A549 (cell line): ENCODE measurements around the gene PREX1. TPM values are rescaled to one million over a fixed set of nuclear protein-coding genes. Genes with fewer than 3 reads are reported as not detected.
"Not testable (repeated sequence)": the region's sequence is repeated elsewhere in the genome, so short reads cannot be mapped to it uniquely, and the experiment has no call there.

Source experiments
- ATAC-seq, 2 experiments: fragments of 200-7000 bp in 1 of 2; fragments of >200 bp in 1 of 2; cut with Nextera tagmentation in 1 of 2; cut with Tn5 transposase in 1 of 2; 3 replicates each; pipeline versions ENCODE4 v1.8.0 to v1.9.1; 2018 to 2020; ENCODE audit warnings: mild to moderate bottlenecking in 1 of 2, moderate library complexity in 1 of 2
- CTCF ChIA-PET: fragments of 300-600 bp; sonication (Branson Sonifier 250); formaldehyde crosslinking; extraction: SDS; loops from one replicate; lab custom pipeline; 2021; ENCODE audit warnings: antibody characterized with exemption, inconsistent platforms; lab: Yijun Ruan, JAX
- POLR2A ChIA-PET: fragments of 350-600 bp; formaldehyde crosslinking; extraction: SDS; loops from one replicate; lab custom pipeline; 2021; ENCODE audit warnings: antibody characterized with exemption, inconsistent platforms; lab: Yijun Ruan, JAX
- DNase-seq, 2 experiments: peaks; one replicate each; pipeline versions ENCODE4 v3.0.0 to v3.0.0-alpha.2; 2011 to 2016; ENCODE audit warnings: low read depth in 1 of 2, low spot score in 1 of 2
- FAIRE-seq: peaks from 2 replicates; lab custom pipeline; 2011; peaks lifted over from hg19 to GRCh38; lab: Jason Lieb, UNC
- H3K27ac ChIP-seq, 2 experiments: fragments of >200 bp; sonication (Bioruptor Twin); formaldehyde crosslinking; 3 replicates each; pipeline ENCODE4 v1.5.1; 2016 to 2017
- H3K4me1 ChIP-seq: fragments of >200 bp; sonication (Bioruptor Twin); formaldehyde crosslinking; 3 replicates; pipeline ENCODE4 v1.6.1; 2016
- H3K4me2 ChIP-seq: fragments of >200 bp; sonication (Bioruptor Twin); formaldehyde crosslinking; 3 replicates; pipeline ENCODE4 v1.6.1; 2016
- H3K4me3 ChIP-seq: fragments of >200 bp; sonication (Bioruptor Twin); formaldehyde crosslinking; 3 replicates; pipeline ENCODE4 v1.5.1; 2016
- H3K9me3 ChIP-seq: fragments of >200 bp; sonication (Bioruptor Twin); formaldehyde crosslinking; 3 replicates; pipeline ENCODE4 v1.6.1; 2016
- ATOH8 ChIP-seq: fragments of 250-450 bp; sonication (Bioruptor Pico); IDR thresholded peaks from 2 replicates; pipeline ENCODE4 v1.5.0; 2020; ENCODE audit warnings: low read depth, mild to moderate bottlenecking, moderate library complexity
- BCL3 ChIP-seq: fragments of >200 bp; sonication (Bioruptor Twin); formaldehyde crosslinking; IDR thresholded peaks from 3 replicates; pipeline ENCODE4 v1.6.1; 2016
- CEBPB ChIP-seq, 2 experiments: fragments of >200 bp in 1 of 2; sonication (Bioruptor Twin) in 1 of 2; formaldehyde crosslinking in 1 of 2; IDR thresholded peaks; 2 replicates each; pipeline ENCODE4 v1.6.1; 2012 to 2016
- CHD2 ChIP-seq: fragments of 150-350 bp; IDR thresholded peaks from 2 replicates; pipeline ENCODE4 v1.6.1; 2014; ENCODE audit warnings: low read length; ENCODE audit not compliant: partially characterized antibody
- FOSB ChIP-seq: fragments of 250-450 bp; sonication (Bioruptor Pico); IDR thresholded peaks from 2 replicates; pipeline ENCODE4 v1.5.0; 2020; ENCODE audit warnings: mild to moderate bottlenecking, moderate library complexity
- FOSL2 ChIP-seq, 2 experiments: fragments of 450-650 bp in 1 of 2; fragments of >200 bp in 1 of 2; sonication (Bioruptor Twin) in 1 of 2; formaldehyde crosslinking; IDR thresholded peaks; 2 replicates each; pipeline versions ENCODE4 v1.5.0 to v1.6.1; 2016 to 2020; ENCODE audit warnings: mild to moderate bottlenecking in 1 of 2, moderate library complexity in 1 of 2
- FOXS1 ChIP-seq: fragments of 250-450 bp; sonication (Bioruptor Pico); IDR thresholded peaks from 2 replicates; pipeline ENCODE4 v1.5.0; 2020; ENCODE audit warnings: mild to moderate bottlenecking, moderate library complexity
- HDAC2 ChIP-seq: fragments of 200-600 bp; sonication (generic); IDR thresholded peaks from 2 replicates; pipeline ENCODE4 v1.6.1; 2016
- HES2 ChIP-seq: fragments of >200 bp; sonication (Bioruptor Twin); formaldehyde crosslinking; IDR thresholded peaks from 2 replicates; pipeline ENCODE4 v1.6.1; 2016
- HOXB5 ChIP-seq: fragments of 250-450 bp; sonication (Bioruptor Pico); IDR thresholded peaks from 2 replicates; pipeline ENCODE4 v1.5.0; 2020; ENCODE audit warnings: mild to moderate bottlenecking, moderate library complexity
- MAZ ChIP-seq: fragments of 150-350 bp; IDR thresholded peaks from 2 replicates; pipeline ENCODE4 v1.6.1; 2014; ENCODE audit warnings: antibody characterized with exemption, low read depth, low read length, borderline replicate concordance
- NFE2L2 ChIP-seq: fragments of 150-350 bp; conservative IDR thresholded peaks from 2 replicates; pipeline ENCODE4 v1.6.1; 2014; ENCODE audit warnings: low read length
- NR3C1 ChIP-seq: fragments of >200 bp; sonication (Bioruptor Twin); formaldehyde crosslinking; IDR thresholded peaks from 3 replicates; pipeline ENCODE4 v1.6.1; 2017
- POLR2A ChIP-seq: IDR thresholded peaks from 2 replicates; pipeline ENCODE4 v1.6.1; 2012; ENCODE audit warnings: mild to moderate bottlenecking, low read length
- RAD21 ChIP-seq, 2 experiments: fragments of >200 bp in 1 of 2; sonication (Bioruptor Twin) in 1 of 2; formaldehyde crosslinking in 1 of 2; IDR thresholded peaks in 1 of 2; conservative IDR thresholded peaks in 1 of 2; 2 replicates in 1 of 2; 3 replicates in 1 of 2; pipeline ENCODE4 v1.6.1; 2012 to 2018; ENCODE audit warnings: inconsistent platforms in 1 of 2
- RCOR1 ChIP-seq: fragments of 150-350 bp; IDR thresholded peaks from 2 replicates; pipeline ENCODE4 v1.6.1; 2014; ENCODE audit warnings: antibody characterized with exemption, low read length, low read depth
- SREBF2 ChIP-seq: fragments of 450-650 bp; IDR thresholded peaks from 2 replicates; pipeline ENCODE4 v1.6.1; 2014; ENCODE audit warnings: mild to moderate bottlenecking, moderate library complexity
- USF2 ChIP-seq: fragments of 450-650 bp; IDR thresholded peaks from 2 replicates; pipeline ENCODE4 v1.6.1; 2014; ENCODE audit warnings: antibody characterized with exemption
- ZFP36 ChIP-seq: fragments of 450-650 bp; IDR thresholded peaks from 2 replicates; pipeline ENCODE4 v1.6.1; 2014; ENCODE audit warnings: borderline replicate concordance; ENCODE audit not compliant: partially characterized antibody
- ZNF302 ChIP-seq: fragments of 250-450 bp; sonication (Bioruptor Pico); IDR thresholded peaks from 2 replicates; pipeline ENCODE4 v1.9.0; 2021; ENCODE audit warnings: inconsistent platforms, mild to moderate bottlenecking, moderate library complexity
- WGBS: methylation state at CpG from one replicate; pipeline ENCODE4 v1.1.6; 2017; ENCODE audit errors: missing lambda C conversion rate; 5-methylcytosine and 5-hydroxymethylcytosine counted together
- polyA plus RNA-seq, 4 experiments: library from polyadenylated mRNA; depleted of rRNA in 3 of 4; stranded (reverse); fragments of >200 nt; fragmentation: RNase III in 1 of 4; extraction: RNeasy Plus Mini Kit Qiagen cat#74134 plus additional on column Dnase treatment in 1 of 4; gene quantifications; 2 replicates in 3 of 4; 3 replicates in 1 of 4; pipeline ENCODE4 v1.2.3, GENCODE V29; 2011 to 2017

PREX1 gene
- polyA plus RNA-seq, 2 of the 4 experiments (the other 2 are of a cell fraction) = 3.6 to 4.2 TPM

GRCh38 chr20:48846516-48847492, 19.0 kb upstream of the PREX1 start (continued):
- TF ChIP-seq ZNF302 (CRISPR knock-in tag) (no peak), POLR2A (no peak), HES2 (no peak), FOXS1 (CRISPR knock-in tag) (no peak), ATOH8 (no peak), CEBPB (IDR thresholded peaks at IDR 0.05) (no peak), USF2 (no peak)

GRCh38 chr20:48845721-48846306, 18.0 kb upstream of the PREX1 start:
- CTCF ChIA-PET = interaction anchor here (0.8 to 2.6 kb wide), 4 partner anchors 18 to 188 kb away, joined by 3 to 13 read pairs (median 6); partner anchors contain the start of gene PREX1
- TF ChIP-seq MAZ = no peak
- TF ChIP-seq HOXB5 (CRISPR knock-in tag) = no peak
- TF ChIP-seq ZFP36 = no peak
- TF ChIP-seq NFE2L2 = no peak
- TF ChIP-seq FOXS1 (CRISPR knock-in tag) = no peak
- TF ChIP-seq FOSB (CRISPR knock-in tag) = no peak
- no peak for TF ChIP-seq RCOR1
- TF ChIP-seq RAD21 (conservative IDR thresholded peaks at IDR 0.05 in 1 of 2, IDR thresholded peaks at IDR 0.05 in 1 of 2) = no peak
- no peak for TF ChIP-seq CHD2
- H3K27ac ChIP-seq = peak overlapping the region; percentile 63 to 82; a peak in 5 of 6 replicates
- peak overlapping the region; percentile 56; the same call in 2 of the 3 replicates for H3K4me2 ChIP-seq
- WGBS = 82% methylated on average over 7 of the region's 7 CpGs
- H3K4me1 ChIP-seq = peaks cover 55% of the 10 kb centered on the region
- ATAC-seq (no peak), FAIRE-seq (no peak), DNase-seq (no peak)
- no peaks in the 10 kb centered on the region for H3K9me3 ChIP-seq
- no peak overlapping the region for H3K4me3 ChIP-seq
- POLR2A ChIA-PET = interaction anchor here (2.3 kb wide), 1 partner anchor 18 kb away, joined by 17 read pairs; the partner anchor contains the start of gene PREX1

- no peak for ATAC-seq
- POLR2A ChIA-PET = interaction anchor here (2.3 kb wide), 1 partner anchor 18 kb away, joined by 17 read pairs; the partner anchor contains the start of gene PREX1
- Histone ChIP-seq H3K9me3 (no peaks in the 10 kb centered on the region), H3K27ac (peak overlapping the region; percentile 26 to 82; a peak in 4 of 6 replicates), H3K4me2 (peak overlapping the region; percentile 10; the same call in 2 of the 3 replicates), H3K4me1 (peaks cover 53% of the 10 kb centered on the region), H3K4me3 (no peak overlapping the region)
- no peak for DNase-seq
- FAIRE-seq = no peak
- CTCF ChIA-PET = interaction anchor here (0.8 to 2.6 kb wide), 5 partner anchors 17 to 188 kb away, joined by 3 to 13 read pairs (median 8); partner anchors contain the start of gene PREX1
- 49% methylated on average over 4 of the region's 4 CpGs for WGBS
- TF ChIP-seq NR3C1 (no peak), SREBF2 (no peak), CEBPB (IDR thresholded peaks at IDR 0.05) (peak in 1 of 2 experiments; percentile 60; a peak in 1 of 4 replicates), FOSL2 (IDR thresholded peaks at IDR 0.05) (no peak), FOSL2 (CRISPR knock-in tag; IDR thresholded peaks at IDR 0.05) (peak; percentile 27; the same call in 1 of the 2 replicates), HDAC2 (no peak), BCL3 (no peak)
These were observed 17.2 kb upstream of the PREX1 start for GRCh38 chr20:48844996-48845395.

GRCh38 chr20:48843896-48844295, 16.1 kb upstream of the PREX1 start:
- not testable (repeated sequence) for H3K9me3 ChIP-seq, H3K4me2 ChIP-seq, H3K4me3 ChIP-seq, FAIRE-seq, ATAC-seq, DNase-seq
- 84% methylated on average over 2 of the region's 2 CpGs for WGBS
- Histone ChIP-seq H3K4me1 (peaks cover 53% of the 10 kb centered on the region), H3K27ac (peak overlapping the region in 1 of 2 experiments; percentile 82; a peak in 3 of 6 replicates)
- ChIA-PET CTCF (interaction anchor here (0.6 to 2.6 kb wide), 3 partner anchors 16 to 186 kb away, joined by 3 to 13 read pairs (median 8); partner anchors contain the start of gene PREX1), POLR2A (interaction anchor here (0.6 kb wide), 1 partner anchor 22 kb away, joined by 4 read pairs; no protein-coding TSS in a partner anchor)
